GM19099 (cell line): ENCODE data around the gene ARID3C.

ENCODE experiments used
- POLR2A ChIP-seq: IDR thresholded peaks from 3 replicates; pipeline ENCODE4 v1.6.1; 2011; ENCODE audit warnings: low read depth; ENCODE audit not compliant: insufficient read length; ENCODE audit errors: extremely low read depth

Gene ARID3C

GRCh38 chr9:34580358-34580757 is 48.5 kb downstream of the ARID3C start:
- no peak for TF ChIP-seq POLR2A

DNA sequence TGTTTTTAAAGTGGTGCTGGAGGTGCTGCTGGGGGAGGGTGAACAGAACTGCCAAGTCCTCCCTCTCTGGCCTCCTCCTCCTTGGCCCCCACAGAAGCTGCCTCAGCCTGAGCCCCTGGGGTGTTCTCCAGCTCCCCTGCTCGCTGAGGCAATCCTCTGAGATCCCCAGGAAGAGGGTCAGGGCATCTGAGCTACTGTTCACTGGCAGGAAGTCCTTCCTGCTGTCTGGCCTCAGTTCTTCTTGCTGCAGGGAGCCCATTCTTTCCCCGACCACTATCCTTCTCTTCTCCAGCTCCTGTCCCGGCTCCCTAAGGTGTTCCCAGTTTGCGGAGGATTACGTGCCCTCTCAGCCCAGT is 49.1 kb downstream of the ARID3C start:
- no peak for TF ChIP-seq POLR2A

- TF ChIP-seq POLR2A, result no peak
Measured at GRCh38 chr9:34579104-34579807, 49.6 kb downstream of the ARID3C start.

GRCh38 chr9:34578241-34579103 is 50.4 kb downstream of the ARID3C start:
- TF ChIP-seq POLR2A, result no peak

DNA sequence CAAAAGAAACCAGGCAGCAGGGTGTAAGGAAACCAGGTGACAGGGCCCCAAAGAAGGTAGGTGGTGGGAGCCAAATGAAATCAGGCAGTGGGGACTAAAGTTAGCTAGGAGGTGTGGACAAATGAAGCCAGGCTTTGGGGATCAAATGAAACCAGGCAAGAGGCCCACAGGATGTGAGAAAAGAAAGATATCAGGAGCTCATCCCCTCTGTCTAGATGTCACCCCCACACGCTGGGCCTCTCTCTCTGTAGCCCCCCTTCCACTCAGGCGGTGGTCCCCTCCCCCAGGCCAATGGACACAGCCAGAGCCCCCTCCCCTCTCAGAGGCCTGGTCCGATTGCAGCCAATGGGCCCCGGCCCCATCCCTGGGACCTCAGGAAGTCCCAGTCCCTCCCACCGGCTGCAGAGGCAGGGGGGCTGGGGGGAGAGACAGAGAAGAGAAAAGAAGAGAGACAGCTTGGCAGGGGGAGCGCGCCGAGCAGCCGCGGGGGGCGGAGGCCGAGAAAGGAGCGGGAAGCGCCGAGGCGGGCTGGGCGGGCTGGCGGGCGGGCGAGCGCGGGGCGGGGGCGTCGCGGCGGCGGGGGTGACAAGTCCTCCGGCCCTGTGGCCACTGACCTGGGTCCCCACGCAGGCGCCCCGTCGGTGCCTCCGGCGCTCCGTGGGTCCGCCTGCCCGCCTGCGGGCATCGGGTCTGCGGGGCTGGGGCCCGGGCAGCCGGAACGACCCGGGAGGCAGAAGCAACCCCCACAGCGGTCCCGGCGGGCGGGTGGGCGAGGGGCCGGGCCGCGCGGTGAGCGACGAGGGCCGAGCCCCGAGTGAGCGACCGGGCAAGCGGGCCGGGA is 51.2 kb downstream of the ARID3C start:
- no peak for TF ChIP-seq POLR2A

GRCh38 chr9:34576597-34577399 is 52.1 kb downstream of the ARID3C start:
- no peak for TF ChIP-seq POLR2A

DNA sequence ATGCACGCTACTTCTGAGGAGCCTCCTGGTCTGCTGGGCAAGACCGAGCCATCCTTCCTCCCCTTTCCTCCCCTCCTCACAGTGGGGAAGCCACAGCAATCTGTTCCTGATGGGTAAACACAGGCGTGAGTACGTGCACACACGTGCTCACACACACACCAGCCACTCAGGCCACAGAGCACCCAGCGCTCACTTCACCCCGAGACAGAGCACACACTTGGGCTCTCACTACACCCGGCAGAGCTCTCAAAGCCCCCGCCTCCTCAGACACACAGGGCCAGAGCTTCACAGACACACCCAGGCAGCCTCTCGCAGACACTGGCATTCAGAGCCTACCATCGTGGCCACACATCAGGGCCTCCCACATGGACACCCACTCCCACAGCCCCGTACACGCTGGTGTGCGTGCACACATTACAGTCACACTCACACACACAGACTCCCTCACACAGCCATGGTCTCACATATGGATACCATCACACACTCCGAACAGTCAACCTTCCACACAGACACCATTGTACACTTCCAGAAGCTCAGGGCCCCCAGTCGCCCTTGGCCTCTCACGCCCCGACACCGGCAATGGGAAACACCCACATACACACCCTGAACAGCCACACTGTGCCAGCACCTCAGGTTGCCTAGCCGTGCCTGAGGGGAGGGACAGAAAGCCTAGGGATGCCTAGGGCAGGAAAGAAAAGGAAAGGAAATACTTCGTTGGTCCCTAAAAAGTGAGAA is 52.8 kb downstream of the ARID3C start:
- no peak for TF ChIP-seq POLR2A

DNA sequence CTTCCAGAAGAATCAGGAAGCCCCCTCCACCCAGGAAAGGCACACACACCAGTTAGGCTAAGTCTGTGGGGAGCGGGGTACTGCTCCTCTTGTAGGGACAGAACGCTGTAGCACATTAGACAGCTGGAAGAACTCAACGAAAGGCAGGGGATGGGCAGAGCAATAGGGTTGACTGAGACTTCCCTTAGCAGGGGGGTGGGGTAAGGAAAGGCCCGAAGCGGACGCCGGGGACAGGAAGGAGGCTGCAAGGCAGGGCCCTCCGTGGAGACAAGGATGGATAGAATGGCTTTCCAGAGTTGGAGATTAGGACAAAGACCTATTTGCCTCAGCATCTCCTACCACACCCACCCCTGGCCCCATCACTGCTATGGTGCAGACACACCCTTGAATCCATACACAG is 53.6 kb downstream of the ARID3C start:
- TF ChIP-seq POLR2A, result no peak

GRCh38 chr9:34574571-34574970 is 54.3 kb downstream of the ARID3C start:
- no peak for TF ChIP-seq POLR2A

DNA sequence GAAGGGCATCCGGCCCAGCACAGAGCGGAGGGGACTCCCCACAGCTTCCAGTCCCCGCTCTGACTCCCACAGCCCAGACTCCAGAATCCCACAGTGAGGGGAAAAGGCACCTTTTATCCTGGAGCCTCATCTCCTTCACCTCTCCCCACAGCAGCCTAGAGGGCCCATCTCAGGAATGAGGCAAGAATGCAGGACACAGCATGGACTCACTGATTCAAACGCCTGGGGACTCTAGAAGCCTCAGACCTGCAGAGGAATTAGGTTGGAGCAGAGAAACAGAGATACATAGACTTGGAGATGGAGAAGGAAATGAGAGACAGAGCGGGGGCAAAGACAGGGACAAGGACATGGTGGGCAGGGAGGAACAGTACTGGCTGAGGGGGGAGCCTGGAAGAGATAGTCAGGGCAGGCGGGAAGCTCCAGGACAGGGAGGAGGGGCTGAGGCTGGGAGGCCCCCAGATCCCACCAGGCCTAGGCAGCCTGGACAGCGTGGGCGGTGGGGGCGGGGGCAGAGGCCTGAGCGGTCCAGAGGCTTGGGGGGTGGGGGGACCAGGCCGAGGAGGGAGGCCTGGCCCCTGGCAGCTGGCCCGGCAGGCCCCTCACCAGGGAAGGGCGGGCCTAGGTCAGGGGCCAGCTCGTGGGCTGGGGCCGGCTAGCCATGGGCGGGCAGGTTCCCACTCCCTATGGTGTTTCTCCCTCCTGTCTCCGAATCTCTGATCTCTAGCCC is 55.1 kb downstream of the ARID3C start:
- no peak for TF ChIP-seq POLR2A

DNA sequence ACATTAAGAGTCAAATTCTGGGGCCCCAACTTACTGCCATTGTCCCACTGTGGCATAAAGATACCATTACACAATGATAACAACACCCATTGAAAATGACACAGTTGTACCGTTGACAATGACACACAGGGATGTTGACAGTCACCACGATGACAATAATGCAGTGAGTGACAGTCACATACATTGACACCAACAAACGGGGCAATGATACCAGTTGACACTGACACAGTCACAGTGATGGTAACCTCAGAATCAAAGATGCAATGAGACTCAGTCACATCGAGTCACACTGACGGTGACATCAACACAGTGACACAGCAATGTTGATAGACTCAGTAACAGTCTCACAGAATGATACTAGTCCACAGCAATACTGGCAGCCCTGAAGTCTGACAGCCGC is 56.2 kb downstream of the ARID3C start:
- no peak for TF ChIP-seq POLR2A

DNA sequence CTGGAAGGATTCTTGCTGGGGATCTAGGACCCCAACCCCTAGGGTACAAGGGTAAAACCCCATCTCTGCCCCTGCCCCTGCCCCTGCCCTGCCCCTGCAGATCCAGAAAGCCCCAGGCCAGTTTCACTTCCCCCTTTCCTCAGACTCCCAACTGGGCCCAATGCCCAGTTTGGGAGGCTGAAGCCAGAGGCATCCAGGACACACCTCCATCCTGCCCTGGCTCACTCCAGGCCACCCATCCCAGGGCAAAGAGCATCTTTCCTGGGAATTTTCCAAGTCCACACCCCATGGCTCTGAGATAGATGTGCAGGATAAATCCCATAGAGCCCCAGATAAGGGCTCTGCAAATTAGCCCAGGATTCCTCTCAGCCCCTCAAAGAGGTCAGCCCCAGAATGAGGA is 56.8 kb downstream of the ARID3C start:
- no peak for TF ChIP-seq POLR2A

- no peak for TF ChIP-seq POLR2A
Measured at GRCh38 chr9:34571481-34571810, 57.4 kb downstream of the ARID3C start.
